ENCODE results near the gene TMEM220. TPM values are rescaled to one million over a fixed set of nuclear protein-coding genes. Genes with fewer than 3 reads are reported as not detected.

The TMEM220 gene
- total and polyA plus RNA-seq, 2 of the 4 experiments (the other 2 are of a cell fraction): 1.1 to 1.9 TPM

DNA sequence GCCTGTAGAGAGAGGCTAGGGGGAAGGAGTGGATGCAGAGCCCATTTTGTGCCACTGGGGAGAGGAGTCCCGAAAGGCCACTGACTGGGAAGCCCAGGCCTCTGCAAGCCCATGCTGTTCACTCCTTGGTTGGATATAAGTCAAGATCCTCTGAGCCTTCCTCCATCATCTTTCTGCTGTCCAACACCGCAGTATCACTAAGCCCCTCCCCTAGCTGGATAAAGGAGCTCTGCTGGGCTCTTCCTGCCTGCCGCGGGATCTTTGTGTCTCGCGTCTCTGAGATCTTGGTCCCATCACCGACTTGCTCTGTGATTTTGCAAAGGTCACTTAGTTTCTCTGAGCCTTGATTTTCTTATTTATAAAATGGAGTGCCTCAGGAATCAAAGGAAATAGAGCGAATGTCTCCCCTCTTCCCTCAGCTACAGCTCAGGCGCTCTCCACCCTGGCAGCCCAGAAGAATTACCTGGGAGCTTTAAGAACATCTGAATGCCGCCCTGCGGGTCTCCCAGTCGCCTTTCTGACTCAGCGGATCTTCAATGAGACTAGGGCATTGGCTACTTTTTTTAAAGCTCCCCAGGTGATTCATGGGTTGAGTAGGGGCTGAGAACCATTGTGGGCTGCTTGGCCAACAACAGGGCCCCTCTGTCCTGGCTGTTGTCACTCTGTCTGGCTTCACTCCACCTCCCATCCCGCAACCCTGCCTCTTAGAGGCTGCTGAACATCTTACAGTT is 25.2 kb upstream of the TMEM220 start:
- in situ Hi-C loops (cut with MboI; ENCODE audit: low sequenced_read_pairs): no loop called here
- CTCF ChIA-PET: no interaction called here

More for the DNA sequence above, 25.2 kb upstream of the TMEM220 start:
- H2BK5ac ChIP-seq (ENCODE audit: low read depth, low read length, poor library complexity, severe bottlenecking): no peak overlapping the region
- H3K4me2 ChIP-seq (ENCODE audit: low read depth, low read length): no peak overlapping the region
- intact Hi-C loops (cut with micrococcal nuclease): no loop called here
- dilution Hi-C loops (cut with HindIII; ENCODE audit: low sequenced_read_pairs, unreplicated experiment): no loop called here
- no peak overlapping the region for H2AFZ ChIP-seq (replicated peaks; ENCODE audit: low read length, poor library complexity)
- BruUV-seq (replicated peaks): no TSS peak
- peaks cover 4% of the 10 kb centered on the region; the same call in 1 of the 2 replicates for H3K27me3 ChIP-seq (ENCODE audit: control insufficient read depth, insufficient read depth, low read length)
- no peak overlapping the region for H2AK5ac ChIP-seq (ENCODE audit: low read depth, low read length)
- H4K5ac ChIP-seq (ENCODE audit: low read depth, low read length): no peak overlapping the region
- H3K4me3 ChIP-seq (ENCODE audit: insufficient read depth, low read depth, low read length): no peak overlapping the region
- H4K91ac ChIP-seq (ENCODE audit: insufficient read depth, low read depth, low read length): no peak overlapping the region
- H3K9ac ChIP-seq (ENCODE audit: low read depth, low read length): no peak overlapping the region
- no peaks in the 10 kb centered on the region for H3K9me3 ChIP-seq (ENCODE audit: control insufficient read depth, insufficient read depth, low read length)
- no peak overlapping the region for H2BK120ac ChIP-seq (ENCODE audit: low read depth, low read length)
- no peak overlapping the region for H3K18ac ChIP-seq (ENCODE audit: low read depth, low read length)
- TF ChIP-seq, protein P1, sequence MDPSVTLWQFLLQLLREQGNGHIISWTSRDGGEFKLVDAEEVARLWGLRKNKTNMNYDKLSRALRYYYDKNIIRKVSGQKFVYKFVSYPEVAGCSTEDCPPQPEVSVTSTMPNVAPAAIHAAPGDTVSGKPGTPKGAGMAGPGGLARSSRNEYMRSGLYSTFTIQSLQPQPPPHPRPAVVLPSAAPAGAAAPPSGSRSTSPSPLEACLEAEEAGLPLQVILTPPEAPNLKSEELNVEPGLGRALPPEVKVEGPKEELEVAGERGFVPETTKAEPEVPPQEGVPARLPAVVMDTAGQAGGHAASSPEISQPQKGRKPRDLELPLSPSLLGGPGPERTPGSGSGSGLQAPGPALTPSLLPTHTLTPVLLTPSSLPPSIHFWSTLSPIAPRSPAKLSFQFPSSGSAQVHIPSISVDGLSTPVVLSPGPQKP (IDR thresholded peaks at IDR 0.05; ENCODE audit: borderline replicate concordance, low read depth, low read length): no peak
- no peak for TF ChIP-seq RAD21 (IDR thresholded peaks at IDR 0.05; ENCODE audit: low read length)
- TF ChIP-seq NFE2L2 (IDR thresholded peaks at IDR 0.05; ENCODE audit: low read depth, low read length): no peak
- TF ChIP-seq, protein P2, sequence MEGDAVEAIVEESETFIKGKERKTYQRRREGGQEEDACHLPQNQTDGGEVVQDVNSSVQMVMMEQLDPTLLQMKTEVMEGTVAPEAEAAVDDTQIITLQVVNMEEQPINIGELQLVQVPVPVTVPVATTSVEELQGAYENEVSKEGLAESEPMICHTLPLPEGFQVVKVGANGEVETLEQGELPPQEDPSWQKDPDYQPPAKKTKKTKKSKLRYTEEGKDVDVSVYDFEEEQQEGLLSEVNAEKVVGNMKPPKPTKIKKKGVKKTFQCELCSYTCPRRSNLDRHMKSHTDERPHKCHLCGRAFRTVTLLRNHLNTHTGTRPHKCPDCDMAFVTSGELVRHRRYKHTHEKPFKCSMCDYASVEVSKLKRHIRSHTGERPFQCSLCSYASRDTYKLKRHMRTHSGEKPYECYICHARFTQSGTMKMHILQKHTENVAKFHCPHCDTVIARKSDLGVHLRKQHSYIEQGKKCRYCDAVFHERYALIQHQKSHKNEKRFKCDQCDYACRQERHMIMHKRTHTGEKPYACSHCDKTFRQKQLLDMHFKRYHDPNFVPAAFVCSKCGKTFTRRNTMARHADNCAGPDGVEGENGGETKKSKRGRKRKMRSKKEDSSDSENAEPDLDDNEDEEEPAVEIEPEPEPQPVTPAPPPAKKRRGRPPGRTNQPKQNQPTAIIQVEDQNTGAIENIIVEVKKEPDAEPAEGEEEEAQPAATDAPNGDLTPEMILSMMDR (conservative IDR thresholded peaks at IDR 0.05; ENCODE audit: low read depth, low read length): no peak
- no peak for TF ChIP-seq FOS (IDR thresholded peaks at IDR 0.05; ENCODE audit: low read depth, low read length)
- TF ChIP-seq RFX5 (IDR thresholded peaks at IDR 0.05; ENCODE audit: low read depth, low read length): no peak
- no peak for TF ChIP-seq MAZ (IDR thresholded peaks at IDR 0.05; ENCODE audit: borderline replicate concordance, low read depth, low read length)
- TF ChIP-seq, protein P3, sequence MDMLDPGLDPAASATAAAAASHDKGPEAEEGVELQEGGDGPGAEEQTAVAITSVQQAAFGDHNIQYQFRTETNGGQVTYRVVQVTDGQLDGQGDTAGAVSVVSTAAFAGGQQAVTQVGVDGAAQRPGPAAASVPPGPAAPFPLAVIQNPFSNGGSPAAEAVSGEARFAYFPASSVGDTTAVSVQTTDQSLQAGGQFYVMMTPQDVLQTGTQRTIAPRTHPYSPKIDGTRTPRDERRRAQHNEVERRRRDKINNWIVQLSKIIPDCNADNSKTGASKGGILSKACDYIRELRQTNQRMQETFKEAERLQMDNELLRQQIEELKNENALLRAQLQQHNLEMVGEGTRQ (IDR thresholded peaks at IDR 0.05; ENCODE audit: low read depth, low read length): no peak
- TF ChIP-seq MAFK (IDR thresholded peaks at IDR 0.05; ENCODE audit: low read depth, low read length): no peak
- no peak for TF ChIP-seq POLR2A (IDR thresholded peaks at IDR 0.05; ENCODE audit: low read depth, low read length)
- TF ChIP-seq SMC3 (IDR thresholded peaks at IDR 0.05; ENCODE audit: low read depth, low read length): no peak
- TF ChIP-seq CEBPB (IDR thresholded peaks at IDR 0.05; ENCODE audit: low read depth, low read length): no peak
- TF ChIP-seq MXI1 (IDR thresholded peaks at IDR 0.05; ENCODE audit: borderline replicate concordance, low read depth, low read length): no peak
- no peak for TF ChIP-seq CHD1 (IDR thresholded peaks at IDR 0.05; ENCODE audit: low read depth, low read length)
- no peak overlapping the region for H3K23ac ChIP-seq (ENCODE audit: low read depth, low read length)
- no peaks in the 10 kb centered on the region for H3K9me1 ChIP-seq (ENCODE audit: insufficient read depth, low read length)
- no peak overlapping the region for H3K56ac ChIP-seq (ENCODE audit: extremely low read depth, insufficient read depth, low read length)
- H2BK15ac ChIP-seq (ENCODE audit: low read depth, low read length): no peak overlapping the region
- 0% methylated on average over 1 of the region's 14 CpGs; no CpG with 5 or more reads in 1 of the 2 experiments for WGBS, 2 experiments (ENCODE audit: extremely low coverage in 2 of 2, insufficient read length in 1 of 2)
- H3K27ac ChIP-seq (ENCODE audit: insufficient read depth, low read length): no peak overlapping the region
- H2BK20ac ChIP-seq (ENCODE audit: low read depth, low read length): no peak overlapping the region
- no peaks in the 10 kb centered on the region for H3K4me1 ChIP-seq (ENCODE audit: control insufficient read depth, insufficient read depth, low read length)
- DNase-seq (no peak), ATAC-seq (ENCODE audit: low read depth) (no peak; the same call in none of the 2 replicates)
- no peak overlapping the region for H4K8ac ChIP-seq (ENCODE audit: low read depth in 2 of 2, low read length in 2 of 2)
- no peaks in the 10 kb centered on the region for H3K79me1 ChIP-seq (ENCODE audit: low read depth in 1 of 2, low read length in 2 of 2)
- no peak overlapping the region for H2AK9ac ChIP-seq (replicated peaks; ENCODE audit: low read depth, low read length, poor library complexity)
- no peak overlapping the region for H3K14ac ChIP-seq (replicated peaks; ENCODE audit: low read depth, low read length)
- H4K20me1 ChIP-seq (ENCODE audit: insufficient read depth, low read length): no peaks in the 10 kb centered on the region
- POLR2A ChIA-PET (ENCODE audit: unreplicated experiment): no interaction called here
- no peaks in the 10 kb centered on the region for H3K36me3 ChIP-seq (ENCODE audit: control insufficient read depth, insufficient read depth, low read length)
- no peak overlapping the region for H3K4ac ChIP-seq (ENCODE audit: low read depth, low read length)

Data from IMR-90 (cell line).